Spleen (tissue), 7 donors: ENCODE results near the gene TOR3A.

Experiments used
- POLR2AphosphoS5 ChIP-seq, 3 donors: sonication (generic); formaldehyde crosslinking; IDR thresholded peaks; one replicate each; pipeline ENCODE4 v1.5.1; 2017; ENCODE audit warnings: antibody characterized with exemption in 3 of 3
- TF ChIP-seq, protein P1 (sequence below), 11 experiments: fragments of 200-600 bp in 7 of 11; fragments of 450-650 bp in 4 of 11; sonication (generic) in 4 of 11; IDR thresholded peaks in 8 of 11; conservative IDR thresholded peaks in 3 of 11; 1 replicate in 7 of 11; 2 replicates in 4 of 11; pipeline versions ENCODE4 v1.4.0 to v1.8.0; 2016 to 2021; ENCODE audit warnings: antibody characterized with exemption in 11 of 11, inconsistent platforms in 4 of 11, mild to moderate bottlenecking in 1 of 11
- donor health status: DM: no; HTN: no; CAD: no; lungs with moderate emphysema.
- donor health status: DM: no; HTN: no; CAD: no.
- donor health status: DM: no; HTN: no; CAD: no.

DNA sequence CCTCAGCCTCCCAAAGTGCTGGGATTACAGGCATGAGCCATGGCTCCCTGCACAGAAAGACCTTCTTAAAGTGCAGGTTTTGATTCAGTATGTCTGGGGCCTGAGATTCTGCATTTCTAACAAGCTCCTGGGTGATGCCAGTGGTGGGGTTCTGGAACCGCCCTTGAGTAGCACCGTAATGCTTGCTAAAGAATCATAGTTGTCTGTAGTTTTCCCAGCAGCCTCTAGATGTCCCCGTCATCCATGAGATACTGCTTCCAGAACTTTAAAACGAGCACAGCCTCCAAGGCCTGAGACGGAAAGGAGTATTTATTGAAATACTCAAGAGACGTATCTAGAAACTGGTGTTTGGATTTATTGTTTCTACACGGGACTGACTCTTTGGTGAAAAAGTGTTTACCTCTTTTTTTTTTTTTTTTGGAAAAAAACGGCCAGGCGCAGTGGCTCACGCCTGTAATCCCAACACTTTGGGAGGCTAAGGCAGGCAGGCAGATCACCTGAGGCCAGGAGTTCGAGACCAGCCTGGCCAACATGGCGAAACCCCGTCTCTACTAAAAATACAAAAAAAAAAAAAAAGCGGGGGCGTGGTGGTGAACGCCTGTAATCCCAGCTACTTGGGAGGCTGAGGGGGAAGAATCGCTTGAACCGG, 2.6 kb upstream of the TOR3A start:
- TF ChIP-seq POLR2AphosphoS5 (IDR thresholded peaks at IDR 0.05): no peak
- TF ChIP-seq, protein P1, sequence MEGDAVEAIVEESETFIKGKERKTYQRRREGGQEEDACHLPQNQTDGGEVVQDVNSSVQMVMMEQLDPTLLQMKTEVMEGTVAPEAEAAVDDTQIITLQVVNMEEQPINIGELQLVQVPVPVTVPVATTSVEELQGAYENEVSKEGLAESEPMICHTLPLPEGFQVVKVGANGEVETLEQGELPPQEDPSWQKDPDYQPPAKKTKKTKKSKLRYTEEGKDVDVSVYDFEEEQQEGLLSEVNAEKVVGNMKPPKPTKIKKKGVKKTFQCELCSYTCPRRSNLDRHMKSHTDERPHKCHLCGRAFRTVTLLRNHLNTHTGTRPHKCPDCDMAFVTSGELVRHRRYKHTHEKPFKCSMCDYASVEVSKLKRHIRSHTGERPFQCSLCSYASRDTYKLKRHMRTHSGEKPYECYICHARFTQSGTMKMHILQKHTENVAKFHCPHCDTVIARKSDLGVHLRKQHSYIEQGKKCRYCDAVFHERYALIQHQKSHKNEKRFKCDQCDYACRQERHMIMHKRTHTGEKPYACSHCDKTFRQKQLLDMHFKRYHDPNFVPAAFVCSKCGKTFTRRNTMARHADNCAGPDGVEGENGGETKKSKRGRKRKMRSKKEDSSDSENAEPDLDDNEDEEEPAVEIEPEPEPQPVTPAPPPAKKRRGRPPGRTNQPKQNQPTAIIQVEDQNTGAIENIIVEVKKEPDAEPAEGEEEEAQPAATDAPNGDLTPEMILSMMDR (IDR thresholded peaks at IDR 0.05 in 8 of 11, conservative IDR thresholded peaks at IDR 0.05 in 3 of 11): peak; percentile 41 to 73 (median 64)
